Cardiac muscle cell (in vitro differentiated cells and primary cell): ENCODE measurements around the gene ODF4. TPM values are rescaled to one million over a fixed set of nuclear protein-coding genes. Genes with fewer than 3 reads are reported as not detected.

ENCODE experiments used
- DNase-seq, 2 donors: peaks; one replicate each; pipeline versions ENCODE4 v3.0.0 to v3.0.0-alpha.2; 2010 to 2017; ENCODE audit warnings: low read depth in 1 of 2, low spot score in 1 of 2
- H3K27ac ChIP-seq: fragments of 200-600 bp; sonication (generic); 2 replicates; pipeline ENCODE4 v1.5.1; 2016
- H3K27me3 ChIP-seq: fragments of 200-600 bp; sonication (generic); 2 replicates; pipeline ENCODE4 v1.6.0; 2016; ENCODE audit warnings: control low read depth
- H3K36me3 ChIP-seq: fragments of 200-600 bp; sonication (generic); 2 replicates; pipeline ENCODE4 v1.5.1; 2016; ENCODE audit warnings: control low read depth
- H3K4me1 ChIP-seq: fragments of 200-600 bp; sonication (generic); 2 replicates; pipeline ENCODE4 v1.8.1; 2017; ENCODE audit warnings: low read depth, mild to moderate bottlenecking, mixed run types
- H3K4me3 ChIP-seq: fragments of 200-600 bp; sonication (generic); 2 replicates; pipeline ENCODE4 v1.5.1; 2016; ENCODE audit warnings: mild to moderate bottlenecking
- H3K9me3 ChIP-seq: fragments of 200-600 bp; sonication (generic); 2 replicates; pipeline ENCODE4 v1.5.1; 2017; ENCODE audit warnings: low read depth, mild to moderate bottlenecking, control low read depth
- CTCF ChIP-seq: IDR thresholded peaks from 2 replicates; pipeline ENCODE4 v1.5.1; 2012; ENCODE audit warnings: low read depth, mild to moderate bottlenecking, low read length
- polyA plus RNA-seq: library from polyadenylated mRNA; unstranded; fragments of >200 nt; fragmentation: Nextera tagmentation; extraction: Ambion mirVana; gene quantifications from 2 replicates; pipeline ENCODE4 v1.2.1, GENCODE V29; 2016
- total RNA-seq: library from RNA; depleted of rRNA; stranded (reverse); fragments of >200 nt; gene quantifications from 2 replicates; pipeline ENCODE4 v1.2.3, GENCODE V29; 2016

ODF4 gene
- total and polyA plus RNA-seq, 2 experiments from 2014 or later = not detected

GRCh38 chr17:8326511-8327302 is 12.9 kb upstream of the ODF4 start:
- Histone ChIP-seq H3K9me3 (no peaks in the 10 kb centered on the region), H3K27ac (no peak overlapping the region)
- TF ChIP-seq CTCF = no peak

DNA sequence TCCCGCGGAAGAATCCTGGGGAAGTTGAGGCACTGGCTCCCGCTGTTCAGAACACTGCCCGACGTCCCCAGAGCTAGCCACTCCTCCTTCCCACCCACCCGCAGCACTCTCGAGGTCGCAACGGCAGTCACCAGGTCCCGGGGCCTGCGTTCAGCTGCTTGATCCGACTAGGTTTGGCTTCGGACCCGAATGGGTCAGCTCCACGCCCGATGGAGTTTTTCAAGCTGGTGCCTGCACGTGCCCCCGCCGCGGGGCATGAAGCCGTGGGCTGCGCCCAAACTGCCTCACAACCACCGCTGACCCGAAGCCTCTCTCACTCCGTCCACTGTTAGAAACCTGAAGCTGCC is 12.4 kb upstream of the ODF4 start:
- TF ChIP-seq CTCF = no peak
- Histone ChIP-seq H3K36me3 (no peaks in the 10 kb centered on the region), H3K9me3 (no peaks in the 10 kb centered on the region), H3K4me3 (peak overlapping the region; percentile 14), H3K27me3 (no peaks in the 10 kb centered on the region), H3K27ac (no peak overlapping the region), H3K4me1 (no peaks in the 10 kb centered on the region)
- DNase-seq = no peak

More at GRCh38 chr17:8326511-8327302, 12.9 kb upstream of the ODF4 start:
- Histone ChIP-seq H3K27me3 (no peaks in the 10 kb centered on the region), H3K4me1 (no peaks in the 10 kb centered on the region), H3K36me3 (no peaks in the 10 kb centered on the region), H3K4me3 (peak overlapping the region; percentile 14)
- DNase-seq = peak; percentile 39 to 61

DNA sequence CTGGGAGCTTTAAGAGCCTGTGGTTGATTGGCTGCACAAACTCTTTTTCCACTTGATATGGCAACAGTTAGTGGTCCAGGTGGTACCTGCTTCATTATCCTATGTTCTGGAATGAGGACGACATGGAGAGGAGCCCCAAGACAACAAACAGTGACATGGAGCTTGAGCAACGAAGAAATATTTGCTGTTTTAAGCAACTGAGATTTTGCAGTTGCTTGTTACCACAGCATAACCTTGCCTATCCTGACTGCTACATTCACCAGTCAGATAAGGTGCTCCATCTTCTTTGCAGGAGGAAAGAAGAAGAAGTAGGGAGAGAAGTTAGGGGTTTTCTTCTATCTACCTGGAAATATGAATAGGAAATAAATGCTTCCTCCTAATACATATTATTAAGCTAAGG is 7.5 kb upstream of the ODF4 start:
- no peaks in the 10 kb centered on the region for H3K36me3 ChIP-seq
- no peaks in the 10 kb centered on the region for H3K9me3 ChIP-seq
- no peak overlapping the region for H3K27ac ChIP-seq
- H3K27me3 ChIP-seq = no peaks in the 10 kb centered on the region
- H3K4me1 ChIP-seq = no peaks in the 10 kb centered on the region
- TF ChIP-seq CTCF = no peak
- H3K4me3 ChIP-seq = no peak overlapping the region
- DNase-seq = no peak

DNA sequence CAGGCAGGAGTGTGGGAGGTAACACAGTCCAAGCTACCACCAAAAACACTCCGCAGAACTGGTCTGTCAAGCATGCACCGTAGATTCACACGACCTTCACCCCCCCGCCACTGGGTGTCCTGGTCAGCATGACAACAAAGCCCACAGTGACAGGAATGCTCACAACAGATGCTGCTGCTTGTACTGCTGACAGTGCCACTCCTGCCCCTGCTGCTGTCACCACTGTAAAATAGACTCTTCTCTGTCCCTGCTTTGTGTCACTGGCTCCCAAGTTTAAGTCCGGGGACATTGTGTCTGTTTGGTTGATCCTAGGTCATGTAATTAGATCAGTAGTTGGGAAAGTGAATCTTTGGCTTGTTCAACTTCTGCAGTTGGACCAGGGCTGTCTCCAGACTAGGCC is 7.0 kb upstream of the ODF4 start:
- Histone ChIP-seq H3K36me3 (no peaks in the 10 kb centered on the region), H3K27ac (no peak overlapping the region), H3K4me1 (no peaks in the 10 kb centered on the region), H3K9me3 (no peaks in the 10 kb centered on the region), H3K27me3 (no peaks in the 10 kb centered on the region), H3K4me3 (no peak overlapping the region)
- DNase-seq = peak in 1 of 2 donors; percentile 31
- TF ChIP-seq CTCF = no peak

DNA sequence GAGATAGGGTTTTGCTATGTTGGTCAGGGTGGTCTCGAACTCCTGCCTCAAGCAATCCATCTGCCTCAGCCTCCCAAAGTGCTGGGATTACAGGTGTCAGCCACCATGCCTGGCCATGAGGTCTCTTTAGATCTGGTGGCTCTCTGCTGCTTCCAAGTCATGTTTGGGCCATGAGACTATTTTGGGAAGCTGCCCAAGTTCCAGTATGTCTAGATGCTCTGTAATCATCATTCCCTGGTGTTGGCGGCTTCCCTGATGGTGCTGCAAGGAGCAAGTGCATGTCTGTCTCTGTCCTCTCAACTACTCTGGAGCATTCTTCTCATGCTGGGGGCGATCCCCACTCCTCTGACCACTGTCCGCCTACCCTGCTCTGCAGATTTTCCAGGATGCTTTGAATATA is 6.4 kb upstream of the ODF4 start:
- no peak for TF ChIP-seq CTCF
- H3K27me3 ChIP-seq = no peaks in the 10 kb centered on the region
- no peak for DNase-seq
- no peaks in the 10 kb centered on the region for H3K4me1 ChIP-seq
- H3K27ac ChIP-seq = no peak overlapping the region
- no peaks in the 10 kb centered on the region for H3K9me3 ChIP-seq
- H3K36me3 ChIP-seq = no peaks in the 10 kb centered on the region
- no peak overlapping the region for H3K4me3 ChIP-seq
